LNCaP clone FGC (cell line): ENCODE measurements around the gene ATG3.

ENCODE experiments used
- DNase-seq: peaks from one replicate; pipeline ENCODE4 v3.0.0-alpha.2; 2011; ENCODE audit warnings: low read depth
- H3K4me3 ChIP-seq: 2 replicates; pipeline ENCODE4 v1.5.1; 2011; ENCODE audit warnings: mild to moderate bottlenecking, low read depth, low read length, control low read depth
- TF ChIP-seq, protein P1 (sequence below): IDR thresholded peaks from 2 replicates; pipeline ENCODE4 v1.5.1; 2012; ENCODE audit warnings: mild to moderate bottlenecking; ENCODE audit not compliant: control insufficient read depth, insufficient read depth; ENCODE audit errors: extremely low read depth

Gene ATG3

DNA sequence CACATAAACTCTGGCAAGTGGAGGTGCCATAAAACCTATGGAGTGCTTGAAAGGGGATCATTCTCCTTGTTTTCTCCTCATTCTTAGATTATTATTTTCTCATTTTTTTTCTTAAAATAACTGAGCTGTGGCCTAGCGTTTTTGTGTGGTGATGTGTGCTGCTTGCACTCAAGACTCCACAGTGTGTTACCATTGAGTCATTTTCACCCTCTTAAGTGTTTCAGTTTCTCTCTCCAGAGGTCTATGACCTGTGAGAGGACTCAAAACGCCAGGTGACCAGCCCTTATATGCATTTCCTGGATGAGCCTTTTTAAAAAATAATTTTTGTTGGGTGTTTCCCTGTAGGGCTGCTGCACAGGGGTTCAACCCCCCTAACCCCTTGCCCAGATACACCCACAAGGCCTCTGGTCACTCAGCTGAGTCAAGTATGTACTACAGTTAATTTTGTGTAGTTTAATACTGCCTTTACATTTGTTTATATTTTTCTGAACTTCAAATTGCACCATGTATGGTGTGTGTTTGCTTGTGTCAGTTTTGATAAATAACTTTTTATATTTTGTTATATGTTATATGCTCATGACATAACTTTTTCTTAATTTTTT, 47.1 kb downstream of the ATG3 start:
- H3K4me3 ChIP-seq: no peak overlapping the region
- TF ChIP-seq, protein P1, sequence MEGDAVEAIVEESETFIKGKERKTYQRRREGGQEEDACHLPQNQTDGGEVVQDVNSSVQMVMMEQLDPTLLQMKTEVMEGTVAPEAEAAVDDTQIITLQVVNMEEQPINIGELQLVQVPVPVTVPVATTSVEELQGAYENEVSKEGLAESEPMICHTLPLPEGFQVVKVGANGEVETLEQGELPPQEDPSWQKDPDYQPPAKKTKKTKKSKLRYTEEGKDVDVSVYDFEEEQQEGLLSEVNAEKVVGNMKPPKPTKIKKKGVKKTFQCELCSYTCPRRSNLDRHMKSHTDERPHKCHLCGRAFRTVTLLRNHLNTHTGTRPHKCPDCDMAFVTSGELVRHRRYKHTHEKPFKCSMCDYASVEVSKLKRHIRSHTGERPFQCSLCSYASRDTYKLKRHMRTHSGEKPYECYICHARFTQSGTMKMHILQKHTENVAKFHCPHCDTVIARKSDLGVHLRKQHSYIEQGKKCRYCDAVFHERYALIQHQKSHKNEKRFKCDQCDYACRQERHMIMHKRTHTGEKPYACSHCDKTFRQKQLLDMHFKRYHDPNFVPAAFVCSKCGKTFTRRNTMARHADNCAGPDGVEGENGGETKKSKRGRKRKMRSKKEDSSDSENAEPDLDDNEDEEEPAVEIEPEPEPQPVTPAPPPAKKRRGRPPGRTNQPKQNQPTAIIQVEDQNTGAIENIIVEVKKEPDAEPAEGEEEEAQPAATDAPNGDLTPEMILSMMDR: no peak
- no peak for DNase-seq

DNA sequence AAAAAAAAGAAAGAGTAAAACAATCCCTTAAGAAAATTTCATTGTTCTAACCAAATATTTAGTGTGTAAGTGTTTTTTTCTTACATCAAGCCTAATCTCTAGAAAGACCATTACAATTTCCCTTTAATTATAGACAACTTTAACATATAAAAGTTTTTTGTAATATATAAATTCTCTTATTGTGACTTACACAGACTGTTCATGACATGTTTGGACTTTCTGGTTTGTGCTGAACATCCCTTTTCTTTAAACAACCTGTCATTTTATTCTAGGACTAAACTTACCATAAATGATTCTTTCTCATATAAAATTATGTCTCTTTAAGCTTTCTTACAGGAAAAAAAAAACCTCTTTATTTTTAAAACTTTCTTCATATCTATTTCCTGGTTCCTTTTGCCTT, 49.4 kb downstream of the ATG3 start:
- no peak overlapping the region for H3K4me3 ChIP-seq
- DNase-seq: no peak
- TF ChIP-seq, protein P1: no peak

DNA sequence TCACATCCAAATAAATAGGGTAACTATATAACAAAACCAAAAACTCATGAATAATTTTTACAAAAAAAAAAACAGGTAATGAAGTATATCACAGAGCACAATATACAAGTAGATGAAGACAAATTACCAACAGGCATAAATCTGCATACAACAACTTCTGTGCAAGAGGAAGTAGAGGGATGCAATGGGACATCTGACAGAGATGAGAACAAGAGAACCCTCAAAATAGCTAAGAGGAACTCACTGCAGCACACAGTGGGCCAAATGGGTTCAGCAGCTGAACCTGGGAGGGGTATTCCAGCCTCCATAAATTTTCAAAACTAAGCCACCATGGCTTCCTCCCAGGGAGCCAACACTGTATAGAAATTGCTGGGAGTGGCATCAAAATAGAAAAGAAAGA, 52.9 kb downstream of the ATG3 start:
- no peak overlapping the region for H3K4me3 ChIP-seq
- DNase-seq: no peak
- TF ChIP-seq, protein P1: no peak

DNA sequence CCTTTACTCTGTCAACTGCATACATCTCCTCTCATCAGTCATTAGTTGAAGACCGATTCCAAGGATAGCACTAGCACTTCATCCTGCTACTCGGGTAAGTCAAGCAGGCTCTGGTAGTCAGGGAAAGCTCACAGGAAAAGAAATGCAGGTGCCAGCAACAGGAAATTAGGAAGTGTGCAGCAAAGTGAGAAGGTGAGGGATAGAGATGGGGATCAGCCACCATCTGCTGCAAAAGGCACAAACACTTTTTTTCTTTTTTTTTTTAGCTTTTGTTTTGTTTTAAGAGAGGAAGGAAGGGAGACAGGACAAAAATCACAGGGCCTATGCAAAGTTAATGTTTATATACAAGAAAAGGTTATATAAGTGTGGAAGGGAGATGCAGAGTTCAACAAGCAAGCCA, 53.5 kb downstream of the ATG3 start:
- DNase-seq: no peak
- TF ChIP-seq, protein P1: no peak

DNA sequence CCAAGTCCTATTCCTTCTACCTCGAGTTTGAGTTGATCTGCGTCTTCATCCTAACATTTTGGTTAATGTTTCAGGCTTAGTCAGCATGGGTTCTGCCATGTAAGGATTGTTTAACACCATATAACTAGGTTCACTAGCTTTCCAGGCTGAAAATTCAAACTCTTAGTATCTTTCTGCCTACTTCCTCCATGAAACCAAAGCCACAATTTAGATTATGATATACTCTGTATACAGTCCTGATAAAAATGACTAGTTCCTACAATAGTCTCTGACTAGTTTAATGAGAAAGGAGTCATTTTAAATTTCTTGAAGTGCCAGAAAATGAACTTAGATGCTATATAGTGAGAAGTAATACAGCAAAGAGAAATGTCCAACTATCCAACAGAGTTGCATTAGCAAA, 55.9 kb downstream of the ATG3 start:
- DNase-seq: no peak
- TF ChIP-seq, protein P1: no peak
- no peak overlapping the region for H3K4me3 ChIP-seq

More for the DNA sequence above, 53.5 kb downstream of the ATG3 start:
- no peak overlapping the region for H3K4me3 ChIP-seq

DNA sequence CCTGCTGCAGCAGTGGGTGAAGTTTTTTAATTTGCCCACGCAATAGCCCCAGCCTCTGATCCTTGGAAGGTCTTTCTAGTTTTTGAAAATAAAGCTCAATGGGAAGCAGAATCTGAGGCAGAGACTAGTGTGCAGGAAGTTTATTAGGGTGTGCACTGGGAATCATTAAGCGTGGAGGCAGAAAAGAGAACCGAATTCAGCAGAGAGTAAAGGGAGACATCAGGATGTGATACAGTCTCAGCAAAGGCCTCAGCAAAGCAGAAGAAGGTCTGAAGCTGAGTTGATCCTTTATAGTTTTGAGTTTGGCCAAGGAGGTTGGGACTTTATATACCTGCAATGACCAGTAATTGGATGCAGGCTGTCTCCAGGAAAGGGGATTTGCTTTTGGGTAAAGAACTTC, 57.6 kb downstream of the ATG3 start:
- H3K4me3 ChIP-seq: no peak overlapping the region
- no peak for DNase-seq
- TF ChIP-seq, protein P1: no peak

DNA sequence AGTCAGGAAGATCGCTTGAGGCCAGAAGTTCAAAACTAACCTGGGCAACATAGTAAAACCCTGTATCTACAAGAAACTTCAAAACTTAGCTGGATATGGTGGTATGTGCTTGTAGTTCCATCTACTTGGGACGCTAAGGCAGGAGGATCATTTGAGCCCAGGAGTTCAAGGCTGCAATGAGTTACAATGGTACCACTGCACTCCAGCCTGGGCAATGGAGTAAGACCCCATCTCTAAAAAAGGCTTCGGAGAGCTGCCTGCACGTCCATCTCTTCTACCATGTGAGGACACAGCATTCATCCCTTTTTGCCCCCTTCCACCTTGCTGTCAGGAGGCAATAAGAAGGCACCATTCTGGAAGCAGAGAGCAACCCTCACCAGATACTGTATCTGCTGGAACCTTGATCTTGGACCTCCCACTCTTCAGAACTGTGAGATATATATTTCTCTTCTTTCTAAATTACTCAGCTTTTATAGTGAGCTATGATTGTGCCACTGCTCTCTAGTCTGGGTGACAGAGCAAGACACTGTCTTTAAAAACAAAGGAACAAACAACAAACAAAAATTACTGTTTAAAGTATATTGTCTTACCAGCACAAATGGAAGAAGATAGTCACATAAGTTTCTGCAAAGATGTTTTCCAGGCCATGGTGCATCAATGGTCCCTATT, 58.3 kb downstream of the ATG3 start:
- DNase-seq: no peak
- TF ChIP-seq, protein P1: no peak
- H3K4me3 ChIP-seq: no peak overlapping the region
